NCI-H526 treated with DMSO at 0.1 percent for 48 hours (cell line): ENCODE measurements around the gene HAUS8.
"Not testable (repeated sequence)": the region's sequence is repeated elsewhere in the genome, so short reads cannot be mapped to it uniquely, and the experiment has no call there.

Experiments used
- DNase-seq: peaks from one replicate; lab custom pipeline; 2025; lab: John Stamatoyannopoulos, UW

HAUS8 gene, protein sequence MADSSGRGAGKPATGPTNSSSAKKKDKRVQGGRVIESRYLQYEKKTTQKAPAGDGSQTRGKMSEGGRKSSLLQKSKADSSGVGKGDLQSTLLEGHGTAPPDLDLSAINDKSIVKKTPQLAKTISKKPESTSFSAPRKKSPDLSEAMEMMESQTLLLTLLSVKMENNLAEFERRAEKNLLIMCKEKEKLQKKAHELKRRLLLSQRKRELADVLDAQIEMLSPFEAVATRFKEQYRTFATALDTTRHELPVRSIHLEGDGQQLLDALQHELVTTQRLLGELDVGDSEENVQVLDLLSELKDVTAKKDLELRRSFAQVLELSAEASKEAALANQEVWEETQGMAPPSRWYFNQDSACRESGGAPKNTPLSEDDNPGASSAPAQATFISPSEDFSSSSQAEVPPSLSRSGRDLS

GRCh38 chr19:17075035-17075863, at the start of gene HAUS8, which contains the start of gene MYO9B:
TSS of gene HAUS8 (minus strand) at chr19:17075452. CDS start at chr19:17075422, 30 bp downstream.
TSS of gene MYO9B (plus strand) at chr19:17075777. CDS start at chr19:17101718, 25,941 bp downstream.
- peak; percentile 86 for DNase-seq

GRCh38 chr19:17124025-17124424, 48.8 kb upstream of the HAUS8 start:
- DNase-seq: no peak

GRCh38 chr19:17123041-17123440, 47.8 kb upstream of the HAUS8 start:
- no peak for DNase-seq

GRCh38 chr19:17121736-17122293, 46.6 kb upstream of the HAUS8 start:
- no peak for DNase-seq

- no peak for DNase-seq
These were observed 43.7 kb upstream of the HAUS8 start for GRCh38 chr19:17118957-17119356.

DNA sequence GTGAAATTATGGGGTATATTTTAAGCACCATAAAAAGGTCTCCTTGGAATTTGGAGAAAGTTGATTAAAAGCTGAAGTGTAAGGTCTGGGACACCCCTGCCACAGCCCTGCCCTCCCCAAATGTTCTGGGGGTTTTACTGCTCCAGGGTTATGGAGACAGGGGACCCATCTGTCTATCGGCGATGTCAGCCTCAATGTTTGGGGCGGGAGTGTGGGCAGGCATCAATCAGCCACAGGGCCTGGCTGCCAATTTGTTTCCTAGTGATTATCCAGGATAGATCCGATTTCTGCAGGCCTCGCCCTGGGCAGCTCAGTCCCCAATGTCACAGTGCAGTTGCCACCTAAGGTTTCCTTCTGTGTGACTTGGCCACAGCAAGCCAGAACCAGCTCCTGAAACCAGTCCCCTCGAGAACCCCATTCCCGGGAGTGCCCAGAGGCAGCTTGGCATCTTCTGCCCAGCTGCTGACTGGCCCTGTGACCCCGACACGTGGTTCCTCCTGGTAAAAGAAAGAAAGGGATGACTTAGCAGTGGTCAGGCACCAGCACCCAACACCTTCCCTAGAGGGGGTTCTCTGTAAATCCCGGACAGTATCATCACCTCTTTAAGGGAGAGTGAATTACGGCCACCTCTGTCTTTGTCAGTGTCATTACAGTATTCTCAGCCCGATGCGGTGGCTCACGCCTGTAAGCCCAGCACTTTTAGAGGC, 41.9 kb upstream of the HAUS8 start:
- DNase-seq: no peak

GRCh38 chr19:17114414-17114831, 39.2 kb upstream of the HAUS8 start:
- no peak for DNase-seq

- no peak for DNase-seq
These were observed 38.0 kb upstream of the HAUS8 start for GRCh38 chr19:17113127-17113785.

DNA sequence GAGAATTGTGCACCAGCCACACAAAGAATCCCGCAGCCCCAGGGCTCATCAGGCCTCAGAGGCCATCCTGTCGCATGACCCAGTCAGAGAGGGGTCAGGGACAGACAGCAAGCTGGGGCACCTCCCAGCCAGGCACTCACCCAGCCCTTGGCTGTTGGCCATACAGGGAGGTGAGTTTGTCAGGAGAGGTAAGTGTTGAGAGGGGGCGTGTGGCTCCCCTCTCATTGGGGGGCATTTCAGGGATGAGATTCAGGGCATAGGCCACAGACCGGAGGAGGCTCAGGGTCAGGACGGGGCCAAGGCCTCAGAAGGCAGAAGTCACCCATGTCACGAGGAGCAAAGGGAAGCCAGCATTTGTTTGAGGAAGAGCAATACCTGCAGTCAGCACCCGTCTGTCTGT, 37.4 kb upstream of the HAUS8 start:
- no peak for DNase-seq

DNA sequence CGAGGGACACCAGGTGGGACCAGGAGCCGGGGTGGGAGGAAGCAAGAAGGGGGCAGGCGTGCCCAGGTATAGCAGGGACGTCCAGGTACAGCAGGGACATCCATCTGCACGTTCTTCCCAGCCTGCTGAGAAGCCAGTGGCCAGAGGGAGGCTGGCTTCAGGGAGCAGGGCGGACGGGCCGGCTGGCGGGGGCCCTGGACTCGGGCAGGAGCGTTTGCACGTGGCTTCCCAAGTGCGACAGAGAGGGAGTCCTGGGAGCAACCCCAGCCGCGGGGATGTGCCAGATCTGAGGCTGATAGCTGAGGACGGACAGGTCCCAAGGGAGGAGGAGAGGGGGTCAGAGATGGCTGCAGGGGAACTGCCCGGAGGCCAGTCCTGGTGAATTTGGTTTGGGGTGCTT, 37.0 kb upstream of the HAUS8 start:
- DNase-seq: no peak

GRCh38 chr19:17111766-17112165, 36.5 kb upstream of the HAUS8 start:
- DNase-seq: no peak

- no peak for DNase-seq
These were observed 35.3 kb upstream of the HAUS8 start for GRCh38 chr19:17110599-17110966.

GRCh38 chr19:17109962-17110598, 34.8 kb upstream of the HAUS8 start:
- no peak for DNase-seq

DNA sequence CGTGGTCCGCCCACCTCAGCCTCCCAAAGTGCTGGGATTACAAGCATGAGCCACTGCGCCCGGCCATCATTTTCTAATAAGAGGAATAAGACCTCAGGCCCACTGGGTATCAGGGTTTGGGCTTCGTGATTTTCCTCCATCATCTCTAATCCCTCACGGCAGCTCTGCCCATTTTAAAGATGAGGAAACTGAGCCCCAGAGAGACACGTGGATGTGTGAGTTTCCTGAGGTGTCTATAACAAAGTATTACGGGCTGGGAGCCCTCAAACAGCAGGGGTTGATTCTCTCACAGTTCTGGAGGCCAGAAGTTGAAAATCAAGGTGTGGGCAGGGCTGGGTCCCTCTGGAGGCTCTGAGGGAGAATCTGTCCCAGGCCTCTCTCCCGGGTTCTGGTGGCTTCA, 34.0 kb upstream of the HAUS8 start:
- DNase-seq: no peak

DNA sequence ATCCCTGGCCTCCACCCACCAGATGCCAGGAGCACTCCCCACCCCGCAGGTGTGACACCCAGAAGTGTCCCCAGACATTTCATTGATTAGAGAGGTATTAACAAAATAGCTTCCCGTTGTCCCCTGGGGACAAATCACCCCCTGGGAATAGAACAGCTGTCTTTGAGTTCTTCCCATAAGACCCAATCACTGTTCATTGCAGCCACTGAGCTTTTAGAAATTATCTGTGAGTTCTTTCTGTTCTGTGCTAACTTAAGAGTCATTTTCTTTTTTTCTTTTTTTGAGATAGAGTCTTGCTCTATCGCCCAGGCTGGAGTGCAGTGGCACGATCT, 33.2 kb upstream of the HAUS8 start:
- no peak for DNase-seq

- no peak for DNase-seq
These were observed 32.5 kb upstream of the HAUS8 start for GRCh38 chr19:17107546-17108452.

DNA sequence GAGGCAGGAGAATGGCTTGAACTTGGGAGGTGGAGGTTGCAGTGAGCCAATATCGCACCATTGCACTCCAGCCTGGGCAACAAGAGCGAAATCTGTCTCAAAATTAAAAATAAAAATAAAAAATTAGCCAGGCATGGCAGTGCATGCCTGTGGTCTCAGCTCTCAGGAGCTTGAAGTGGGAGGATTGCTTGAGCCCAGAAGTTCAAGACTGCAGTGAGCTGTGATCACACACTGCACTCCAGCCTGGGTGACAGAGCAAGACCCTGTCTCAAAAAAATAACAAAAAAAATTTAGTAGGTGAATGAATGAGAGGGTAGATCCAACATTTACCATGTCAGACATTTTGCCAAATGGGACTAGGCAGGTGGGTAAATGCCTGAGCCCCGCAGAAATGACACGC, 31.7 kb upstream of the HAUS8 start:
- not testable (repeated sequence) for DNase-seq

DNA sequence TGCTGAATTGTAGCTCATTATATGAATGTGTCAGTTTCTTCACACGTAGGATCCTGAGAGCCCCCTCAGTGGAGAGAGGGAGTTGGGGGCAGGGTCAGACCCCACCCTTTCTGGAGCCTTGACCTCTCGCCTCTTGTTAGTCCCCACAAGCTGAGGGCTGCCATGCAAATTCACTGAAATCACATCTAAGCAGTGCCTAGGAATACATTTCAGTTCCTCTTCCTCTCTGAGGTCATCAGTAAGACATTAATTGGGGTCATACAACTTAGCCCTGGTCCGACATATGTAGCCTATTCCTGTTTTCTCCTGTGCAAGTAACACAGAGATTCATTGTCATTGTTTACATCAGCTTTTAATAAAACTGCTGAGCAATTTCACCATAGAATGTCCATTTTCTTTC, 30.3 kb upstream of the HAUS8 start:
- no peak for DNase-seq

DNA sequence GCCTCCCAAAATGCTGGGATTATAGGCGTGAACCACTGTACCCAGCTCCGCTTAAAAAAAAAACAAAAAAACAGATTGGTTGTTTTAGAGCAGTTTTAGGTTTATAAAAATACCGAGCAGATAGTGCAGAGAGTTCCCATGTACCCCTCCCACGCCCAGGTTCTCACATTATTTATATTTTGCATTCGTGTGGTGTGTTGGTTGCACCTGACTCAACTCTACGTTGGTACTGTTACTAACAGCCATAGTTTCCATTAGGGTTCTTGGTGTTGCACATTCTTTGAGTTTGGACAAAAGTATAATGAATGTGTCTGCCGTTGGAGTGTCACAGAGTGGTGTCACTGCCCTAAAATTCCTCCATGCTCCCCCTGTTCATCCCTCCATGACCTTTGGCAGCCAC, 29.4 kb upstream of the HAUS8 start:
- no peak for DNase-seq

DNA sequence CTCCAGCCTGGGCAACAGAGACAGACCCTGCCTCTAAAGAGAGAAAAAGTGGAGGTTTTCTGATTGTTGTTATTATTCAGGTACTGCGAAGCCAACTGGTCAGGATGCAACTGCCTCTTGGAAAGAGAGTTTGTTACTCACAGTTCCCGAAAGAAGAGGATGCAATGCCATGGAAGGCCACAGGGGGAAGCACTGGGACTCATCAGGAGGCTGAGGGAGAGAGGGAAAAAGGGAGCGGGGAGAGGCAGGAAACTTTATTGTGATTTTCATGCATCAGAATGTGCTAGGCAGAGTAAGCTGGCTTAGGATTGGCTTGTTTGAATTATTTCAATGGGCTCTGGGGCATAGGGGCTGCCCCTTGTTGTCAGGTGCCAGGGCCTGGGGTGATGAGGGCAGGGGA, 27.9 kb upstream of the HAUS8 start:
- DNase-seq: no peak
